Panc1 (cell line): ENCODE data around the gene IL19.

Source experiments
- POLR2AphosphoS5 ChIP-seq: IDR thresholded peaks from 2 replicates; pipeline ENCODE4 v1.6.1; 2012; ENCODE audit warnings: mild to moderate bottlenecking, low read depth, low read length, moderate library complexity
- REST ChIP-seq, 2 experiments: IDR thresholded peaks; 2 replicates each; pipeline ENCODE4 v1.6.1; 2011 to 2012; ENCODE audit warnings: low read depth in 2 of 2, control low read depth in 1 of 2, low read length in 1 of 2, mild to moderate bottlenecking in 1 of 2, moderate library complexity in 1 of 2; ENCODE audit not compliant: insufficient read depth in 1 of 2
- SIN3A ChIP-seq: IDR thresholded peaks from 2 replicates; pipeline ENCODE4 v1.6.1; 2012; ENCODE audit warnings: low read depth, mild to moderate bottlenecking, low read length, moderate library complexity, borderline replicate concordance; ENCODE audit not compliant: insufficient read depth

DNA sequence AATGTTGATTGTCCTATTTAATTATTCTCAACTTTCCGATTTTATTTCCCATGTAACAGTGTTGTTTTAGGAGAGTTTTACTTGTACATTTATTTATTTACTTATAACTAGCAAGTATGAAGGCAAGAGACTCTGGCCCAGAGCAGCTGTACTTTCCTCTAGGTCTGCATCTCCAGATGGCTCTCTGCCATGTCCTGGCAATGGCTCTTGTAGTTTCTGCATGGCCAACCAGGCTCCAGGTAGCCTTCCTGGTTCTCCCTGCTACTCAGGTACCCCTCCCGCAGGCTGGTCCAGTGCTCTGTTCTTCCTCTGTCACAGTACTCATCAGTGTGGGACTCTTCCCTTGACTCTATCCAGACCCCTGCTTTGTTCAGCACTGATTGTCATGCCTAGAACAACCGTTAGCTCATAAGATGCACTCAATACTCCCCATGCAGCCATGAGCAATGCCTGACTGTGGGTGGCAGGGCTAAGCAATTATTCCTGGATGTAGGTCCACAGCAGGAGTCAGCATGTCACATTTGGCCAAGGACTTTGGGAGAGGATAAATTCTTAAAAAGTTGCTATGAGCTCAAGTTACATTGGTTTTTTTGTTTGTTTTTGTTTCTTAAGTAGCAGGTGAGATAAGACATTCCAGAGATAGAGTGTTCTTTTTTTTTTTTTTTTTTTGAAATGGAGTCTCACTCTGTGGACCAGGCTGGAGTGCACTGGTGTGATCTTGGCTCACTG is 84.0 kb downstream of the IL19 start:
- TF ChIP-seq REST (IDR thresholded peaks at IDR 0.05; ENCODE audit: insufficient read depth in 1 of 2, low read depth in 2 of 2, low read length in 1 of 2) = no peak
- no peak for TF ChIP-seq POLR2AphosphoS5
- no peak for TF ChIP-seq SIN3A
